ENCODE measurements around the gene GH2.

GRCh38 chr17:63928966-63929695 is 47.4 kb upstream of the GH2 start:
- TF ChIP-seq CTCF (conservative IDR thresholded peaks at IDR 0.05 in 1 of 2, IDR thresholded peaks at IDR 0.05 in 1 of 2; ENCODE audit: extremely low read depth in 1 of 2, insufficient read depth in 1 of 2, low read depth in 1 of 2, low read length in 2 of 2) (no peak), EZH2 (IDR thresholded peaks at IDR 0.05; ENCODE audit: borderline replicate concordance, low read length) (no peak)

Measured in mammary epithelial cell (primary cell).